Tibial artery (tissue), 4 donors: ENCODE results near the gene TCAP.

ENCODE experiments used
- DNase-seq, 2 donors: peaks; one replicate each; pipeline ENCODE4 v3.0.0-alpha.2; 2019
- H3K27ac ChIP-seq, 2 donors: fragments of 200-600 bp; sonication (generic) in 1 of 2; 1 replicate in 1 of 2; 2 replicates in 1 of 2; pipeline ENCODE4 v1.5.1; 2018 to 2019; ENCODE audit warnings: mild to moderate bottlenecking in 1 of 2
- H3K27me3 ChIP-seq, 2 donors: fragments of 200-600 bp; sonication (generic) in 1 of 2; one replicate each; pipeline versions ENCODE4 v1.5.1 to v1.6.0; 2016 to 2019
- H3K36me3 ChIP-seq, 3 donors: fragments of 200-600 bp; sonication (generic) in 2 of 3; one replicate each; pipeline ENCODE4 v1.5.1; 2016 to 2019; ENCODE audit warnings: mild to moderate bottlenecking in 2 of 3
- H3K4me1 ChIP-seq, 4 donors: fragments of 200-600 bp; sonication (generic) in 2 of 4; 1 replicate in 3 of 4; 2 replicates in 1 of 4; pipeline ENCODE4 v1.5.1; 2016 to 2019
- H3K4me3 ChIP-seq, 2 donors: fragments of 200-600 bp; sonication (generic) in 1 of 2; 1 replicate in 1 of 2; 2 replicates in 1 of 2; pipeline ENCODE4 v1.5.1; 2018 to 2019; ENCODE audit warnings: mild to moderate bottlenecking in 2 of 2
- H3K9me3 ChIP-seq, 3 donors: fragments of 200-600 bp; sonication (generic) in 1 of 3; one replicate each; pipeline ENCODE4 v1.5.1; 2016 to 2019
- intact Hi-C: fragments of 100-400 bp; cut with DNase I; formaldehyde crosslinking; loops from one replicate; pipeline ENCODE4 v1.15.0; 2023; ENCODE audit warnings: low total_unique reads
- TF ChIP-seq, protein P1 (sequence below), 2 experiments: fragments of 200-600 bp in 1 of 2; fragments of 450-650 bp in 1 of 2; IDR thresholded peaks; one replicate each; pipeline ENCODE4 v1.5.1; 2017 to 2019; ENCODE audit warnings: antibody characterized with exemption in 2 of 2, mild to moderate bottlenecking in 1 of 2, moderate library complexity in 1 of 2

TCAP gene

DNA sequence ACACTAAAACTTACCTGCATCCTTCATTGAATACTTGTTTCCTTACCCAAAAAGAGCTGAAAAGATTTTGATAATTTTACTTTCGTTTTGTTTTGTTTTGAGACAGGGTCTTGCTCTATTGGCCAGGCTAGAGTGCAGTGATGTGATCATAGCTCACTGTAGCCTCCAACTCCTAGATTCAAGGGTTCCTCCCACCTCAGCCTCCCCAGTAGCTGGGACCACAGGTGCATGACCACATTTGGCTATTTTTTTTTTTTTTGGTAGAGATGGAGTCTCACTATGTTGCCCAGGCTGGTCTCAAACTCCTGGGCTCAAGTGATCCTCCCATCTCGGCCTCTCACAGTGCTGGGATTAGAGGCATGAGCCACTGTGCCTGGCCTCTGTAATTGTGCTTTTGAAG is 10.0 kb upstream of the TCAP start:
- Histone ChIP-seq H3K36me3 (peaks cover under 1 to 58% (median 20%) of the 10 kb centered on the region in 3 donors), H3K4me3 (no peak overlapping the region), H3K27me3 (no peaks in the 10 kb centered on the region), H3K4me1 (peaks cover 0 to 8% (median 4%) of the 10 kb centered on the region in 4 donors), H3K27ac (no peak overlapping the region), H3K9me3 (no peaks in the 10 kb centered on the region)
- intact Hi-C loops: no loop called here
- DNase-seq: no peak
- TF ChIP-seq, protein P1, sequence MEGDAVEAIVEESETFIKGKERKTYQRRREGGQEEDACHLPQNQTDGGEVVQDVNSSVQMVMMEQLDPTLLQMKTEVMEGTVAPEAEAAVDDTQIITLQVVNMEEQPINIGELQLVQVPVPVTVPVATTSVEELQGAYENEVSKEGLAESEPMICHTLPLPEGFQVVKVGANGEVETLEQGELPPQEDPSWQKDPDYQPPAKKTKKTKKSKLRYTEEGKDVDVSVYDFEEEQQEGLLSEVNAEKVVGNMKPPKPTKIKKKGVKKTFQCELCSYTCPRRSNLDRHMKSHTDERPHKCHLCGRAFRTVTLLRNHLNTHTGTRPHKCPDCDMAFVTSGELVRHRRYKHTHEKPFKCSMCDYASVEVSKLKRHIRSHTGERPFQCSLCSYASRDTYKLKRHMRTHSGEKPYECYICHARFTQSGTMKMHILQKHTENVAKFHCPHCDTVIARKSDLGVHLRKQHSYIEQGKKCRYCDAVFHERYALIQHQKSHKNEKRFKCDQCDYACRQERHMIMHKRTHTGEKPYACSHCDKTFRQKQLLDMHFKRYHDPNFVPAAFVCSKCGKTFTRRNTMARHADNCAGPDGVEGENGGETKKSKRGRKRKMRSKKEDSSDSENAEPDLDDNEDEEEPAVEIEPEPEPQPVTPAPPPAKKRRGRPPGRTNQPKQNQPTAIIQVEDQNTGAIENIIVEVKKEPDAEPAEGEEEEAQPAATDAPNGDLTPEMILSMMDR (IDR thresholded peaks at IDR 0.05): no peak

DNA sequence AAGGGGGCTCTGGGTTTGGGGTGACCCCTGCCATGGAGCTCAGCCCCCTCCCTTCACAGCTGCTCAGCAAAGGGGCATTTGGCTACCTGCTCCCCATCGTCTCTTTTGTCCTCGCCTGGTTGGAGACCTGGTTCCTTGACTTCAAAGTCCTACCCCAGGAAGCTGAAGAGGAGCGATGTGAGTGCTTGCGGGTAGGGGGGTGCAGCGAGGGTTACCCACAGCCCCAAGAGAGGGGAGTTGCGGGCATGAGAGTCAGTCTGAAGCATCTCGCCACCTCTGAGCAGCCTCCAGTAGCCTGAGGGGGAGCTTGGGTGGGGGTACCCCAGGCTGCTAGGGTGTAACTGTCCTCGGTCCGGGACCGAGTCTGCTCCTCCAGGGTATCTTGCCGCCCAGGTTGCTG is 6.8 kb upstream of the TCAP start:
- Histone ChIP-seq H3K36me3 (peaks cover 5 to 85% (median 43%) of the 10 kb centered on the region in 3 donors), H3K27ac (no peak overlapping the region), H3K27me3 (no peaks in the 10 kb centered on the region), H3K4me3 (no peak overlapping the region), H3K4me1 (peaks cover 0 to 23% (median 14%) of the 10 kb centered on the region in 4 donors), H3K9me3 (no peaks in the 10 kb centered on the region)
- DNase-seq: no peak
- TF ChIP-seq, protein P1 (IDR thresholded peaks at IDR 0.05): no peak
- intact Hi-C loops: no loop called here

DNA sequence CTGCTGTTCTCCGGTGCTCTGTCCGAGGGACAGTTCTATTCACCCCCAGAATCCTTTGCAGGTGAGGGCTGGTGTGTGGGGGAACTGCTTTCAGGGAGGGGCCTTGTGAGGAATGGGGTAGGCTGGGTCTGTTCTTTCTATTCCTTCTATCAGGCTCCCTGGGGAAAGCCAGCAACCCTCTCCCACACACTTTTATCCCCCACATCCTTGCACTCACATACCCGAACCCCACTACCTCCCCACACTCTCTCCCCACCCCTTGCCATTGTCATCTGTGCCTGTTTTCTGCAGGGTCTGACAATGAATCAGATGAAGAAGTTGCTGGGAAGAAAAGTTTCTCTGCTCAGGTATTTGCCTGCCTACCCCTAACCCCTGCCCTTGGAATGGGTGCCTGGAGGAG is 6.4 kb upstream of the TCAP start:
- H3K4me3 ChIP-seq: no peak overlapping the region
- DNase-seq: no peak
- peaks cover 5 to 85% (median 43%) of the 10 kb centered on the region in 3 donors for H3K36me3 ChIP-seq
- H3K4me1 ChIP-seq: peaks cover 0 to 26% (median 17%) of the 10 kb centered on the region in 4 donors
- intact Hi-C loops: no loop called here
- H3K27ac ChIP-seq: no peak overlapping the region
- TF ChIP-seq, protein P1 (IDR thresholded peaks at IDR 0.05): no peak
- no peaks in the 10 kb centered on the region for H3K27me3 ChIP-seq
- no peaks in the 10 kb centered on the region for H3K9me3 ChIP-seq

DNA sequence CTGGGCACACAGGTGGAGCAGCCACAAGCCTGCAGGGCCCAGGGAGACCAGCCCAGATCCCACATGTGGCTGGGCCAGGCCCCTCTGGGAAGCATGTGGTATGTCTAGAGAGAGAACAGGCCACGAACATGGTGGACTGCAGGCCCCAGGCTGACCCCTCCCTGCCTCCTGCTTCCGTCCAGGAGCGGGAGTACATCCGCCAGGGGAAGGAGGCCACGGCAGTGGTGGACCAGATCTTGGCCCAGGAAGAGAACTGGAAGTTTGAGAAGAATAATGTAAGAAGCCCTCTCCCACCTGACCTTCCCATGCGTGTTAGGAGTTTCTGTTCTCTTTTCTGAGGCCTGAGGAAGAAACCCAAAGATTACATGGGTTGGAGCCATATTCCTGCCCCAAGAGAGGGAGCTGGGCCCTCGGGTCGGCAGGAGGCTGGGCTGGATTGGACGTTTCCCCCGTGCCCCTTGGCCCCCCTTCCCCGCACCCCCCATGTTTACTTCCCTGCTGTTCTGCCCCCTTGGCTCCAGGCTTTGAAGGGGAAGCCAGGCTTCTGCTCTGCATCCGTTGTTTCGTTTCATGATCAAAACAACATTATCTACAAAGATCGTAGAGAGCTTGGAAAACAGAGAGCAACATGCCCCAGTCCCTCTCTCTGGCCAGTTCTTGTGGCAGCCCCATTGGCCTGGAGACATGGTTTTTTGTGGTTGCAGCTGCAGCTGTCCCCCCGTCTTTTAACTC is 5.7 kb upstream of the TCAP start:
- no peaks in the 10 kb centered on the region for H3K9me3 ChIP-seq
- no peak overlapping the region for H3K4me3 ChIP-seq
- H3K27ac ChIP-seq: no peak overlapping the region
- intact Hi-C loops: no loop called here
- no peak for DNase-seq
- H3K27me3 ChIP-seq: no peaks in the 10 kb centered on the region
- H3K36me3 ChIP-seq: peaks cover 5 to 83% (median 43%) of the 10 kb centered on the region in 3 donors
- TF ChIP-seq, protein P1 (IDR thresholded peaks at IDR 0.05): no peak
- peaks cover 0 to 33% (median 20%) of the 10 kb centered on the region in 4 donors for H3K4me1 ChIP-seq

DNA sequence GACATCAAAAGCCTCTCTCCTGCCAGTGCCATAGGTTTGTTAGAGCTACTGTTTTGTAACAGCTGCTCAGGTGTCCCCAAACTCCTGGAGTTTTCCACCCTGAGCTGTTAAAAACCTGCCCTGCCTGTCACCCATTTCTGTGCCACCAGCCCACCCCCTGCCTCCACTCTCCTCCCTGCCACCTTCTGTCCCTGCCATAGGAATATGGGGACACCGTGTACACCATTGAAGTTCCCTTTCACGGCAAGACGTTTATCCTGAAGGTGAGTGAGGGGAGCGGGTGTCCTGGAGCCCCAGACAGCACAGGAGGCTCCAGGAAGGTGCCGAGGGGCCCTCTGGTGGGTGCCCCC is 5.2 kb upstream of the TCAP start:
- no peaks in the 10 kb centered on the region for H3K27me3 ChIP-seq
- no peak overlapping the region for H3K27ac ChIP-seq
- H3K4me3 ChIP-seq: no peak overlapping the region
- peaks cover 0 to 39% (median 26%) of the 10 kb centered on the region in 4 donors for H3K4me1 ChIP-seq
- intact Hi-C loops: no loop called here
- TF ChIP-seq, protein P1 (IDR thresholded peaks at IDR 0.05): no peak
- peaks cover 5 to 78% (median 43%) of the 10 kb centered on the region in 3 donors for H3K36me3 ChIP-seq
- no peaks in the 10 kb centered on the region for H3K9me3 ChIP-seq
- no peak for DNase-seq
